A673 (cell line): Measurements from ENCODE around the gene BNC2. TPM values are rescaled to one million over a fixed set of nuclear protein-coding genes. Genes with fewer than 3 reads are reported as not detected.

Experiments
- BruUV-seq: library from RNA; stranded (reverse); fragments of 400-500 nt; replicated peaks from 2 replicates; lab custom pipeline; 2021; lab: Mats Ljungman, UMichigan
- CTCF ChIA-PET: fragments of 300-600 bp; sonication (Branson Sonifier 250); formaldehyde crosslinking; loops from one replicate; lab custom pipeline; 2022; ENCODE audit warnings: antibody characterized with exemption; lab: Charles Lee
- POLR2A ChIA-PET: fragments of 300-600 bp; sonication (Branson Sonifier 250); formaldehyde crosslinking; loops from one replicate; lab custom pipeline; 2022; ENCODE audit warnings: antibody characterized with exemption; ENCODE audit not compliant: low non-redundant PET; lab: Charles Lee
- DNase-seq: peaks from one replicate; pipeline ENCODE4 v3.0.0-alpha.2; 2015; ENCODE audit warnings: low spot score
- H3K27ac ChIP-seq: fragments of 200-600 bp; sonication (generic); 2 replicates; pipeline ENCODE4 v1.5.1; 2016; ENCODE audit warnings: mixed run types, low read depth, mild to moderate bottlenecking, mixed read lengths, antibody characterized with exemption, low read length; ENCODE audit not compliant: poor library complexity, severe bottlenecking
- H3K27me3 ChIP-seq: fragments of 200-600 bp; sonication (generic); replicated peaks from 2 replicates; pipeline ENCODE4 v1.6.1; 2017; ENCODE audit warnings: mixed run types, low read depth, mild to moderate bottlenecking, mixed read lengths, antibody characterized with exemption, low read length; ENCODE audit not compliant: insufficient read depth, poor library complexity
- H3K36me3 ChIP-seq: fragments of 200-600 bp; sonication (generic); 2 replicates; pipeline ENCODE4 v1.6.1; 2016; ENCODE audit warnings: mixed run types, mild to moderate bottlenecking, mixed read lengths, antibody characterized with exemption, low read length; ENCODE audit not compliant: insufficient read depth, poor library complexity, severe bottlenecking
- H3K4me1 ChIP-seq: fragments of 200-600 bp; sonication (generic); 2 replicates; pipeline ENCODE4 v1.6.1; 2017; ENCODE audit warnings: mixed run types, mild to moderate bottlenecking, mixed read lengths, antibody characterized with exemption, low read length; ENCODE audit not compliant: insufficient read depth, poor library complexity, severe bottlenecking
- H3K4me3 ChIP-seq: fragments of 200-600 bp; sonication (generic); 2 replicates; pipeline ENCODE4 v1.5.1; 2016; ENCODE audit warnings: low read depth, mixed run types, mild to moderate bottlenecking, mixed read lengths, low read length; ENCODE audit not compliant: poor library complexity, severe bottlenecking
- H3K9me3 ChIP-seq: fragments of 200-600 bp; sonication (generic); 2 replicates; pipeline ENCODE4 v1.6.1; 2016; ENCODE audit warnings: mixed run types, low read depth, mild to moderate bottlenecking, mixed read lengths, antibody characterized with exemption, low read length; ENCODE audit not compliant: poor library complexity, severe bottlenecking
- EZH2 ChIP-seq: fragments of 200-600 bp; sonication (generic); IDR thresholded peaks from 2 replicates; pipeline ENCODE4 v1.6.1; 2017; ENCODE audit warnings: borderline replicate concordance, low read depth, mild to moderate bottlenecking, mixed read lengths, antibody characterized with exemption, low read length; ENCODE audit not compliant: poor library complexity, severe bottlenecking
- intact Hi-C: fragments of 100-400 bp; cut with micrococcal nuclease; formaldehyde crosslinking; loops from one replicate; pipeline ENCODE4 v1.10.0; 2022; ENCODE audit not compliant: unreplicated experiment
- total RNA-seq: library from RNA; stranded (reverse); gene quantifications from 2 replicates; pipeline ENCODE4 v1.2.3, GENCODE V29; 2021
- TF ChIP-seq, protein P1 (sequence below): fragments of 300-800, 200-600 bp; sonication (generic); conservative IDR thresholded peaks from 2 replicates; pipeline ENCODE4 v1.5.1; 2017; ENCODE audit warnings: low read depth, mild to moderate bottlenecking, antibody characterized with exemption, low read length, moderate library complexity, mixed read lengths

BNC2 gene
- total RNA-seq, 1 experiment from 2014 or later, result 0.45 TPM

DNA sequence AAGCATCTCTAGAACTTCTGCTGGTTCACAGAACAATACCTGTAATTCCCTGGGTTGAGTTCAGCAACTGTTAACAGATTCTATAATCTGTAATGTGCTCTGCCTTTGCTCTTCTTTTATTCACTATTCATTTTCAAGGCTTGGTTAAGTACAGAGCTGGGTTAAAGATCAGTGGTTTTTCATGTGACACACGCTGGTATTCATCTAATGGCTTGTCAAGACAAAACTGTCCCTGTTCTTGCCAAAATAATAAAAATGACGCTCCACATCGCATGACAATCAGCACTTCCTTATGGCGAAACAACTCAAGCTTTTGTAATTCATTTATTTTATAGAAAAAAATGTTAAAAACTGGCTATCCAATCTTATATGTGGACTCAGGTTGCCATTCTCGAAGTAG, 137.9 kb downstream of the BNC2 start:
- ChIA-PET CTCF (no interaction called here), POLR2A (no interaction called here)
- TF ChIP-seq EZH2, result no peak
- TF ChIP-seq, protein P1, sequence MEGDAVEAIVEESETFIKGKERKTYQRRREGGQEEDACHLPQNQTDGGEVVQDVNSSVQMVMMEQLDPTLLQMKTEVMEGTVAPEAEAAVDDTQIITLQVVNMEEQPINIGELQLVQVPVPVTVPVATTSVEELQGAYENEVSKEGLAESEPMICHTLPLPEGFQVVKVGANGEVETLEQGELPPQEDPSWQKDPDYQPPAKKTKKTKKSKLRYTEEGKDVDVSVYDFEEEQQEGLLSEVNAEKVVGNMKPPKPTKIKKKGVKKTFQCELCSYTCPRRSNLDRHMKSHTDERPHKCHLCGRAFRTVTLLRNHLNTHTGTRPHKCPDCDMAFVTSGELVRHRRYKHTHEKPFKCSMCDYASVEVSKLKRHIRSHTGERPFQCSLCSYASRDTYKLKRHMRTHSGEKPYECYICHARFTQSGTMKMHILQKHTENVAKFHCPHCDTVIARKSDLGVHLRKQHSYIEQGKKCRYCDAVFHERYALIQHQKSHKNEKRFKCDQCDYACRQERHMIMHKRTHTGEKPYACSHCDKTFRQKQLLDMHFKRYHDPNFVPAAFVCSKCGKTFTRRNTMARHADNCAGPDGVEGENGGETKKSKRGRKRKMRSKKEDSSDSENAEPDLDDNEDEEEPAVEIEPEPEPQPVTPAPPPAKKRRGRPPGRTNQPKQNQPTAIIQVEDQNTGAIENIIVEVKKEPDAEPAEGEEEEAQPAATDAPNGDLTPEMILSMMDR, result no peak
- no peaks in the 10 kb centered on the region for H3K9me3 ChIP-seq
- DNase-seq, result no peak
- no peak overlapping the region for H3K4me3 ChIP-seq
- no peaks in the 10 kb centered on the region for H3K4me1 ChIP-seq
- BruUV-seq, result no TSS peak
- peaks cover 2% of the 10 kb centered on the region for H3K27me3 ChIP-seq
- intact Hi-C loops, result no loop called here
- H3K27ac ChIP-seq, result no peak overlapping the region
- no peaks in the 10 kb centered on the region for H3K36me3 ChIP-seq

- H3K4me1 ChIP-seq, result no peaks in the 10 kb centered on the region
- no peak for TF ChIP-seq EZH2
- TF ChIP-seq, protein P1, result no peak
- no peak for DNase-seq
- H3K27ac ChIP-seq, result no peak overlapping the region
- ChIA-PET CTCF (no interaction called here), POLR2A (no interaction called here)
- H3K4me3 ChIP-seq, result no peak overlapping the region
- no TSS peak for BruUV-seq
- H3K27me3 ChIP-seq, result peaks cover 6% of the 10 kb centered on the region
- no peaks in the 10 kb centered on the region for H3K9me3 ChIP-seq
- intact Hi-C loops, result no loop called here
- H3K36me3 ChIP-seq, result no peaks in the 10 kb centered on the region
Measured at GRCh38 chr9:16730162-16730561, 140.3 kb downstream of the BNC2 start.

GRCh38 chr9:16729651-16730050, 140.8 kb downstream of the BNC2 start:
- no peaks in the 10 kb centered on the region for H3K36me3 ChIP-seq
- H3K4me3 ChIP-seq, result no peak overlapping the region
- H3K27ac ChIP-seq, result no peak overlapping the region
- H3K9me3 ChIP-seq, result no peaks in the 10 kb centered on the region
- H3K27me3 ChIP-seq, result peaks cover 6% of the 10 kb centered on the region
- H3K4me1 ChIP-seq, result no peaks in the 10 kb centered on the region
- no TSS peak for BruUV-seq
- ChIA-PET POLR2A (interaction anchor here (0.5 kb wide), 1 partner anchor 10 kb away, joined by 3 read pairs; no protein-coding TSS in a partner anchor), CTCF (no interaction called here)
- TF ChIP-seq, protein P1, result no peak
- TF ChIP-seq EZH2, result no peak
- intact Hi-C loops, result no loop called here
- DNase-seq, result no peak
